WTC11 (cell line): ENCODE data around the gene MAPK8IP1. TPM values are rescaled to one million over a fixed set of nuclear protein-coding genes. Genes with fewer than 3 reads are reported as not detected.

Experiments
- ATAC-seq: fragments of 200-7000 bp; cut with Tn5 transposase; 2 replicates; pipeline ENCODE4 v1.10.0; 2021; ENCODE audit warnings: mild to moderate bottlenecking, moderate library complexity
- CTCF ChIA-PET: fragments of 300-600 bp; sonication (Branson Sonifier 250); formaldehyde crosslinking; loops from one replicate; lab custom pipeline; 2021; ENCODE audit warnings: antibody characterized with exemption; lab: Charles Lee
- POLR2A ChIA-PET: fragments of 350-600 bp; sonication (Branson Sonifier 250); formaldehyde crosslinking; loops from one replicate; lab custom pipeline; 2021; ENCODE audit warnings: antibody characterized with exemption; lab: Charles Lee
- DNase-seq: peaks from one replicate; pipeline ENCODE4 v3.0.0; 2021; ENCODE audit warnings: low spot score
- H3K27ac Mint-ChIP-seq: 2 replicates; pipeline ENCODE4 v1.8.0; 2021; ENCODE audit warnings: mixed read lengths
- H3K27me3 Mint-ChIP-seq: 2 replicates; pipeline ENCODE4 v1.8.0; 2021; ENCODE audit warnings: low read depth, mild to moderate bottlenecking, moderate library complexity, mixed read lengths
- H3K36me3 Mint-ChIP-seq: 2 replicates; pipeline ENCODE4 v1.8.0; 2021; ENCODE audit warnings: mixed read lengths
- H3K4me1 Mint-ChIP-seq: 2 replicates; pipeline ENCODE4 v1.8.0; 2022; ENCODE audit warnings: mixed read lengths
- H3K4me3 Mint-ChIP-seq: 2 replicates; pipeline ENCODE4 v1.8.0; 2021; ENCODE audit warnings: mild to moderate bottlenecking, moderate library complexity, mixed read lengths
- H3K9me3 Mint-ChIP-seq: 2 replicates; pipeline ENCODE4 v1.8.0; 2021; ENCODE audit warnings: mixed read lengths
- ATF6 ChIP-seq: sonication (generic); formaldehyde crosslinking; IDR thresholded peaks from 2 replicates; pipeline ENCODE4 v1.8.1; 2023; ENCODE audit warnings: mild to moderate bottlenecking, missing genetic modification reagents
- CREM ChIP-seq: sonication (generic); formaldehyde crosslinking; IDR thresholded peaks from 2 replicates; pipeline ENCODE4 v1.8.1; 2022; ENCODE audit warnings: mild to moderate bottlenecking, missing genetic modification reagents, moderate library complexity
- ELF4 ChIP-seq: sonication (generic); formaldehyde crosslinking; IDR thresholded peaks from 2 replicates; pipeline ENCODE4 v1.8.1; 2022; ENCODE audit warnings: low read depth, mild to moderate bottlenecking, moderate library complexity, missing genetic modification reagents
- GRHL2 ChIP-seq: fragments of 250-450 bp; sonication (Bioruptor Pico); IDR thresholded peaks from 2 replicates; pipeline ENCODE4 v1.8.0; 2022; ENCODE audit warnings: mild to moderate bottlenecking, moderate library complexity; ENCODE audit not compliant: insufficient replicate concordance, severe bottlenecking
- IRF2 ChIP-seq: sonication (generic); formaldehyde crosslinking; IDR thresholded peaks from 2 replicates; pipeline ENCODE4 v1.8.0; 2022; ENCODE audit warnings: low read depth, missing genetic modification reagents, borderline replicate concordance
- MAX ChIP-seq: sonication (generic); formaldehyde crosslinking; IDR thresholded peaks from 2 replicates; pipeline ENCODE4 v1.8.0; 2022; ENCODE audit warnings: mild to moderate bottlenecking, missing genetic modification reagents
- RELA ChIP-seq: sonication (generic); formaldehyde crosslinking; IDR thresholded peaks from 2 replicates; pipeline ENCODE4 v1.8.1; 2022; ENCODE audit warnings: missing genetic modification reagents, mild to moderate bottlenecking, borderline replicate concordance
- SMAD4 ChIP-seq: sonication (generic); formaldehyde crosslinking; IDR thresholded peaks from 2 replicates; pipeline ENCODE4 v1.8.0; 2022; ENCODE audit warnings: mild to moderate bottlenecking, missing genetic modification reagents
- SOX15 ChIP-seq: fragments of 250-450 bp; sonication (Bioruptor Pico); IDR thresholded peaks from 2 replicates; pipeline ENCODE4 v1.9.0; 2021; ENCODE audit warnings: mild to moderate bottlenecking
- TCF7 ChIP-seq: sonication (generic); formaldehyde crosslinking; IDR thresholded peaks from 2 replicates; pipeline ENCODE4 v1.8.0; 2022; ENCODE audit warnings: mild to moderate bottlenecking, low read depth, missing genetic modification reagents, moderate library complexity
- ZNF121 ChIP-seq: sonication (generic); formaldehyde crosslinking; IDR thresholded peaks from 2 replicates; pipeline ENCODE4 v1.8.0; 2023; ENCODE audit warnings: missing genetic modification reagents
- ZNF232 ChIP-seq: sonication (generic); formaldehyde crosslinking; IDR thresholded peaks from 2 replicates; pipeline ENCODE4 v1.8.0; 2022; ENCODE audit warnings: mild to moderate bottlenecking, missing genetic modification reagents
- ZNF317 ChIP-seq: sonication (generic); formaldehyde crosslinking; IDR thresholded peaks from 2 replicates; pipeline ENCODE4 v1.8.1; 2023; ENCODE audit warnings: low read depth, mild to moderate bottlenecking, moderate library complexity, missing genetic modification reagents, borderline replicate concordance
- ZNF423 ChIP-seq: fragments of 250-450 bp; sonication (Bioruptor Pico); IDR thresholded peaks from 2 replicates; pipeline ENCODE4 v2.1.2; 2022; ENCODE audit warnings: mild to moderate bottlenecking, moderate library complexity
- total RNA-seq: library from RNA; stranded (reverse); gene quantifications from 3 replicates; pipeline ENCODE4 v1.2.3, GENCODE V29; 2021
- TF ChIP-seq, protein P1 (sequence below): sonication (generic); formaldehyde crosslinking; IDR thresholded peaks from 2 replicates; pipeline ENCODE4 v1.8.1; 2022; ENCODE audit warnings: low read depth, missing genetic modification reagents, borderline replicate concordance
- TF ChIP-seq, protein P2 (sequence below): sonication (generic); formaldehyde crosslinking; IDR thresholded peaks from 2 replicates; pipeline ENCODE4 v1.8.0; 2023; ENCODE audit warnings: missing genetic modification reagents, mild to moderate bottlenecking, borderline replicate concordance
- TF ChIP-seq, protein P3 (sequence below): sonication (generic); formaldehyde crosslinking; IDR thresholded peaks from 2 replicates; pipeline ENCODE4 v1.8.0; 2023; ENCODE audit warnings: missing genetic modification reagents
- TF ChIP-seq, protein P4 (sequence below): fragments of 250-450 bp; sonication (Bioruptor Pico); IDR thresholded peaks from 2 replicates; pipeline ENCODE4 v1.9.0; 2021; ENCODE audit warnings: moderate library complexity, mild to moderate bottlenecking, inconsistent platforms, borderline replicate concordance
- TF ChIP-seq, protein P5 (sequence below): sonication (generic); formaldehyde crosslinking; conservative IDR thresholded peaks from 2 replicates; pipeline ENCODE4 v1.8.1; 2022; ENCODE audit warnings: mild to moderate bottlenecking, missing genetic modification reagents
- TF ChIP-seq, protein P6 (sequence below): sonication (generic); formaldehyde crosslinking; IDR thresholded peaks from 2 replicates; pipeline ENCODE4 v1.8.0; 2022; ENCODE audit warnings: mild to moderate bottlenecking, missing genetic modification reagents
- TF ChIP-seq, protein P7 (sequence below): sonication (generic); formaldehyde crosslinking; conservative IDR thresholded peaks from 2 replicates; pipeline ENCODE4 v1.8.1; 2023; ENCODE audit warnings: mild to moderate bottlenecking, low read depth, missing genetic modification reagents, moderate library complexity

The MAPK8IP1 gene
- total RNA-seq, 1 experiment from 2014 or later: 34.1 TPM

DNA sequence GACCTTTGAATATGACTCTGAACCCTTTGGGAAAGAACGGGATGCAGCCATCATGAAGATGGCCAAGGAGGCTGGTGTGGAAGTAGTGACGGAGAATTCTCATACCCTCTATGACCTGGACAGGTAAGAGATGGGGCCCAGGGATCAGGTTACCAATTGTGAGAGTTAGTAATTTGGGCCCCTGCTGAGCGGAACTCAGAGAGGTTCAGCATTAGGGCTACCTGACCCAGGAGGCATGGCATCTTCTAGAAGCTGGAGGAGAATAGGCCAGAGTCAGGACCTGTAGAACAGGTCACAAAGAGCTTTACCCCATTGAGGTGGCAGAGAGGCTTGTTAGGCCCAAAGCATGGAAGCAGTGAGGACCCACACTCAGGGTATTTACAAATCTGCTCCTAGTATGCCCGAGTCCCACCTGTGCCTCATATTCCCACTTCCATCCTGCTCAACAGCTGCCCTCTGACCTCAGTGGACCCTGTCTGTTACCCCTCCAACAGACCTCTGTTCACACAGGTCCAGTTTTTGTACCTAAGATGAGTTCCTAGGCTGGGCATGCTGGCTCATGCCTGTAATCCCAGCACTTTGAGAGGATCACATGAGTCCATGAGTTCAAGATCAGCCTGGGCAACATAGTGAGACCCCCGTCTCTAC, 26.6 kb upstream of the MAPK8IP1 start (continued):
- TF ChIP-seq, protein P1, sequence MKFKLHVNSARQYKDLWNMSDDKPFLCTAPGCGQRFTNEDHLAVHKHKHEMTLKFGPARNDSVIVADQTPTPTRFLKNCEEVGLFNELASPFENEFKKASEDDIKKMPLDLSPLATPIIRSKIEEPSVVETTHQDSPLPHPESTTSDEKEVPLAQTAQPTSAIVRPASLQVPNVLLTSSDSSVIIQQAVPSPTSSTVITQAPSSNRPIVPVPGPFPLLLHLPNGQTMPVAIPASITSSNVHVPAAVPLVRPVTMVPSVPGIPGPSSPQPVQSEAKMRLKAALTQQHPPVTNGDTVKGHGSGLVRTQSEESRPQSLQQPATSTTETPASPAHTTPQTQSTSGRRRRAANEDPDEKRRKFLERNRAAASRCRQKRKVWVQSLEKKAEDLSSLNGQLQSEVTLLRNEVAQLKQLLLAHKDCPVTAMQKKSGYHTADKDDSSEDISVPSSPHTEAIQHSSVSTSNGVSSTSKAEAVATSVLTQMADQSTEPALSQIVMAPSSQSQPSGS: no peak
- TF ChIP-seq MAX (CRISPR knock-in tag): no peak
- TF ChIP-seq ZNF121 (CRISPR knock-in tag): no peak
- TF ChIP-seq ATF6: no peak
- TF ChIP-seq ZNF232: no peak
- TF ChIP-seq SOX15 (CRISPR knock-in tag): no peak
- no peak for TF ChIP-seq SMAD4 (CRISPR knock-in tag)
- TF ChIP-seq GRHL2: no peak

GRCh38 chr11:45859661-45860140, 25.8 kb upstream of the MAPK8IP1 start:
- POLR2A ChIA-PET: interaction anchor here (2.0 kb wide), 1 partner anchor 13 kb away, joined by 9 read pairs; the partner anchor contains the start of gene CRY2
- Mint-ChIP-seq H3K4me1 (peaks cover 28% of the 10 kb centered on the region), H3K36me3 (peaks cover 16% of the 10 kb centered on the region), H3K27me3 (no peaks in the 10 kb centered on the region), H3K9me3 (no peaks in the 10 kb centered on the region), H3K27ac (no peak overlapping the region), H3K4me3 (no peak overlapping the region)
- peak; percentile 46 for DNase-seq
- ATAC-seq: peak; percentile 63
- CTCF ChIA-PET: interaction anchor here (0.8 to 5.3 kb wide), 5 partner anchors 13 to 157 kb away, joined by 3 to 48 read pairs (median 4); no protein-coding TSS in a partner anchor
- TF ChIP-seq TCF7 (no peak), RELA (no peak), ZNF317 (no peak), ELF4 (no peak), CREM (CRISPR knock-in tag) (no peak), ZNF423 (CRISPR knock-in tag) (no peak), IRF2 (CRISPR knock-in tag) (no peak)
- TF ChIP-seq, protein P2, sequence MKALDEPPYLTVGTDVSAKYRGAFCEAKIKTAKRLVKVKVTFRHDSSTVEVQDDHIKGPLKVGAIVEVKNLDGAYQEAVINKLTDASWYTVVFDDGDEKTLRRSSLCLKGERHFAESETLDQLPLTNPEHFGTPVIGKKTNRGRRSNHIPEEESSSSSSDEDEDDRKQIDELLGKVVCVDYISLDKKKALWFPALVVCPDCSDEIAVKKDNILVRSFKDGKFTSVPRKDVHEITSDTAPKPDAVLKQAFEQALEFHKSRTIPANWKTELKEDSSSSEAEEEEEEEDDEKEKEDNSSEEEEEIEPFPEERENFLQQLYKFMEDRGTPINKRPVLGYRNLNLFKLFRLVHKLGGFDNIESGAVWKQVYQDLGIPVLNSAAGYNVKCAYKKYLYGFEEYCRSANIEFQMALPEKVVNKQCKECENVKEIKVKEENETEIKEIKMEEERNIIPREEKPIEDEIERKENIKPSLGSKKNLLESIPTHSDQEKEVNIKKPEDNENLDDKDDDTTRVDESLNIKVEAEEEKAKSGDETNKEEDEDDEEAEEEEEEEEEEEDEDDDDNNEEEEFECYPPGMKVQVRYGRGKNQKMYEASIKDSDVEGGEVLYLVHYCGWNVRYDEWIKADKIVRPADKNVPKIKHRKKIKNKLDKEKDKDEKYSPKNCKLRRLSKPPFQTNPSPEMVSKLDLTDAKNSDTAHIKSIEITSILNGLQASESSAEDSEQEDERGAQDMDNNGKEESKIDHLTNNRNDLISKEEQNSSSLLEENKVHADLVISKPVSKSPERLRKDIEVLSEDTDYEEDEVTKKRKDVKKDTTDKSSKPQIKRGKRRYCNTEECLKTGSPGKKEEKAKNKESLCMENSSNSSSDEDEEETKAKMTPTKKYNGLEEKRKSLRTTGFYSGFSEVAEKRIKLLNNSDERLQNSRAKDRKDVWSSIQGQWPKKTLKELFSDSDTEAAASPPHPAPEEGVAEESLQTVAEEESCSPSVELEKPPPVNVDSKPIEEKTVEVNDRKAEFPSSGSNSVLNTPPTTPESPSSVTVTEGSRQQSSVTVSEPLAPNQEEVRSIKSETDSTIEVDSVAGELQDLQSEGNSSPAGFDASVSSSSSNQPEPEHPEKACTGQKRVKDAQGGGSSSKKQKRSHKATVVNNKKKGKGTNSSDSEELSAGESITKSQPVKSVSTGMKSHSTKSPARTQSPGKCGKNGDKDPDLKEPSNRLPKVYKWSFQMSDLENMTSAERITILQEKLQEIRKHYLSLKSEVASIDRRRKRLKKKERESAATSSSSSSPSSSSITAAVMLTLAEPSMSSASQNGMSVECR (CRISPR knock-in tag): no peak
- TF ChIP-seq, protein P3, sequence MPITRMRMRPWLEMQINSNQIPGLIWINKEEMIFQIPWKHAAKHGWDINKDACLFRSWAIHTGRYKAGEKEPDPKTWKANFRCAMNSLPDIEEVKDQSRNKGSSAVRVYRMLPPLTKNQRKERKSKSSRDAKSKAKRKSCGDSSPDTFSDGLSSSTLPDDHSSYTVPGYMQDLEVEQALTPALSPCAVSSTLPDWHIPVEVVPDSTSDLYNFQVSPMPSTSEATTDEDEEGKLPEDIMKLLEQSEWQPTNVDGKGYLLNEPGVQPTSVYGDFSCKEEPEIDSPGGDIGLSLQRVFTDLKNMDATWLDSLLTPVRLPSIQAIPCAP: no peak
- TF ChIP-seq, protein P4, sequence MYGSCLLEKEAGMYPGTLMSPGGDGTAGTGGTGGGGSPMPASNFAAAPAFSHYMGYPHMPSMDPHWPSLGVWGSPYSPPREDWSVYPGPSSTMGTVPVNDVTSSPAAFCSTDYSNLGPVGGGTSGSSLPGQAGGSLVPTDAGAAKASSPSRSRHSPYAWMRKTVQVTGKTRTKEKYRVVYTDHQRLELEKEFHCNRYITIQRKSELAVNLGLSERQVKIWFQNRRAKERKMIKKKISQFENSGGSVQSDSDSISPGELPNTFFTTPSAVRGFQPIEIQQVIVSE (CRISPR knock-in tag): no peak
- TF ChIP-seq, protein P5, sequence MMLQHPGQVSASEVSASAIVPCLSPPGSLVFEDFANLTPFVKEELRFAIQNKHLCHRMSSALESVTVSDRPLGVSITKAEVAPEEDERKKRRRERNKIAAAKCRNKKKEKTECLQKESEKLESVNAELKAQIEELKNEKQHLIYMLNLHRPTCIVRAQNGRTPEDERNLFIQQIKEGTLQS (CRISPR knock-in tag): no peak
- TF ChIP-seq, protein P6, sequence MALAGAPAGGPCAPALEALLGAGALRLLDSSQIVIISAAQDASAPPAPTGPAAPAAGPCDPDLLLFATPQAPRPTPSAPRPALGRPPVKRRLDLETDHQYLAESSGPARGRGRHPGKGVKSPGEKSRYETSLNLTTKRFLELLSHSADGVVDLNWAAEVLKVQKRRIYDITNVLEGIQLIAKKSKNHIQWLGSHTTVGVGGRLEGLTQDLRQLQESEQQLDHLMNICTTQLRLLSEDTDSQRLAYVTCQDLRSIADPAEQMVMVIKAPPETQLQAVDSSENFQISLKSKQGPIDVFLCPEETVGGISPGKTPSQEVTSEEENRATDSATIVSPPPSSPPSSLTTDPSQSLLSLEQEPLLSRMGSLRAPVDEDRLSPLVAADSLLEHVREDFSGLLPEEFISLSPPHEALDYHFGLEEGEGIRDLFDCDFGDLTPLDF (CRISPR knock-in tag): no peak
- TF ChIP-seq, protein P7, sequence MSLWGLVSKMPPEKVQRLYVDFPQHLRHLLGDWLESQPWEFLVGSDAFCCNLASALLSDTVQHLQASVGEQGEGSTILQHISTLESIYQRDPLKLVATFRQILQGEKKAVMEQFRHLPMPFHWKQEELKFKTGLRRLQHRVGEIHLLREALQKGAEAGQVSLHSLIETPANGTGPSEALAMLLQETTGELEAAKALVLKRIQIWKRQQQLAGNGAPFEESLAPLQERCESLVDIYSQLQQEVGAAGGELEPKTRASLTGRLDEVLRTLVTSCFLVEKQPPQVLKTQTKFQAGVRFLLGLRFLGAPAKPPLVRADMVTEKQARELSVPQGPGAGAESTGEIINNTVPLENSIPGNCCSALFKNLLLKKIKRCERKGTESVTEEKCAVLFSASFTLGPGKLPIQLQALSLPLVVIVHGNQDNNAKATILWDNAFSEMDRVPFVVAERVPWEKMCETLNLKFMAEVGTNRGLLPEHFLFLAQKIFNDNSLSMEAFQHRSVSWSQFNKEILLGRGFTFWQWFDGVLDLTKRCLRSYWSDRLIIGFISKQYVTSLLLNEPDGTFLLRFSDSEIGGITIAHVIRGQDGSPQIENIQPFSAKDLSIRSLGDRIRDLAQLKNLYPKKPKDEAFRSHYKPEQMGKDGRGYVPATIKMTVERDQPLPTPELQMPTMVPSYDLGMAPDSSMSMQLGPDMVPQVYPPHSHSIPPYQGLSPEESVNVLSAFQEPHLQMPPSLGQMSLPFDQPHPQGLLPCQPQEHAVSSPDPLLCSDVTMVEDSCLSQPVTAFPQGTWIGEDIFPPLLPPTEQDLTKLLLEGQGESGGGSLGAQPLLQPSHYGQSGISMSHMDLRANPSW: no peak
